Tibial nerve (tissue), 4 donors: ENCODE results near the gene GPHN.

Experiments
- CTCF ChIP-seq, 5 experiments: fragments of 200-600 bp in 3 of 5; fragments of 450-650 bp in 2 of 5; sonication (generic) in 3 of 5; IDR thresholded peaks; one replicate each; pipeline ENCODE4 v1.5.1; 2016 to 2019; ENCODE audit warnings: antibody characterized with exemption in 5 of 5, mild to moderate bottlenecking in 3 of 5, moderate library complexity in 2 of 5
- EP300 ChIP-seq, 2 donors: sonication (generic); formaldehyde crosslinking; IDR thresholded peaks; one replicate each; pipeline ENCODE4 v1.6.1; 2017; ENCODE audit warnings: antibody characterized with exemption in 2 of 2, mild to moderate bottlenecking in 1 of 2

- TF ChIP-seq CTCF (IDR thresholded peaks at IDR 0.05) (no peak), EP300 (IDR thresholded peaks at IDR 0.05) (no peak)
These were observed 664.1 kb downstream of the GPHN start for GRCh38 chr14:67172056-67172455.
